Osteocyte (in vitro differentiated cells): ENCODE measurements around the gene MCF2L2. TPM values are rescaled to one million over a fixed set of nuclear protein-coding genes. Genes with fewer than 3 reads are reported as not detected.

Source experiments
- DNase-seq: peaks from one replicate; pipeline ENCODE4 v3.0.0; 2021; ENCODE audit warnings: mixed read lengths; ENCODE audit not compliant: unreplicated experiment; ENCODE audit errors: extremely low spot score
- H3K27ac Mint-ChIP-seq: one replicate; pipeline ENCODE4 v1.8.0; 2021; ENCODE audit warnings: mild to moderate bottlenecking, mixed read lengths; ENCODE audit not compliant: unreplicated experiment
- H3K27me3 Mint-ChIP-seq: one replicate; pipeline ENCODE4 v1.8.0; 2021; ENCODE audit warnings: mixed read lengths; ENCODE audit not compliant: unreplicated experiment
- H3K36me3 Mint-ChIP-seq: one replicate; pipeline ENCODE4 v1.8.0; 2021; ENCODE audit warnings: mixed read lengths; ENCODE audit not compliant: unreplicated experiment
- H3K4me1 Mint-ChIP-seq: one replicate; pipeline ENCODE4 v1.8.0; 2021; ENCODE audit warnings: mixed read lengths; ENCODE audit not compliant: unreplicated experiment
- H3K4me3 Mint-ChIP-seq: one replicate; pipeline ENCODE4 v1.8.0; 2021; ENCODE audit warnings: mild to moderate bottlenecking, moderate library complexity, mixed read lengths; ENCODE audit not compliant: unreplicated experiment
- H3K9me3 Mint-ChIP-seq: one replicate; pipeline ENCODE4 v1.8.0; 2021; ENCODE audit warnings: mixed read lengths; ENCODE audit not compliant: unreplicated experiment
- total RNA-seq: library from RNA; stranded (reverse); gene quantifications from 2 replicates; pipeline ENCODE4 v1.2.1, GENCODE V29; 2021
- TF ChIP-seq, protein P1 (sequence below): fragments of 200-600 bp; sonication (generic); IDR thresholded peaks from 2 replicates; pipeline ENCODE4 v1.5.0; 2021; ENCODE audit warnings: antibody characterized with exemption, mild to moderate bottlenecking, moderate library complexity

The MCF2L2 gene
- total RNA-seq, 1 donor from 2014 or later, result 1.7 TPM

GRCh38 chr3:183448369-183449128 lies 20.1 kb upstream of the MCF2L2 start:
- Mint-ChIP-seq H3K9me3 (peaks cover 9% of the 10 kb centered on the region), H3K27me3 (peaks cover 7% of the 10 kb centered on the region)

DNA sequence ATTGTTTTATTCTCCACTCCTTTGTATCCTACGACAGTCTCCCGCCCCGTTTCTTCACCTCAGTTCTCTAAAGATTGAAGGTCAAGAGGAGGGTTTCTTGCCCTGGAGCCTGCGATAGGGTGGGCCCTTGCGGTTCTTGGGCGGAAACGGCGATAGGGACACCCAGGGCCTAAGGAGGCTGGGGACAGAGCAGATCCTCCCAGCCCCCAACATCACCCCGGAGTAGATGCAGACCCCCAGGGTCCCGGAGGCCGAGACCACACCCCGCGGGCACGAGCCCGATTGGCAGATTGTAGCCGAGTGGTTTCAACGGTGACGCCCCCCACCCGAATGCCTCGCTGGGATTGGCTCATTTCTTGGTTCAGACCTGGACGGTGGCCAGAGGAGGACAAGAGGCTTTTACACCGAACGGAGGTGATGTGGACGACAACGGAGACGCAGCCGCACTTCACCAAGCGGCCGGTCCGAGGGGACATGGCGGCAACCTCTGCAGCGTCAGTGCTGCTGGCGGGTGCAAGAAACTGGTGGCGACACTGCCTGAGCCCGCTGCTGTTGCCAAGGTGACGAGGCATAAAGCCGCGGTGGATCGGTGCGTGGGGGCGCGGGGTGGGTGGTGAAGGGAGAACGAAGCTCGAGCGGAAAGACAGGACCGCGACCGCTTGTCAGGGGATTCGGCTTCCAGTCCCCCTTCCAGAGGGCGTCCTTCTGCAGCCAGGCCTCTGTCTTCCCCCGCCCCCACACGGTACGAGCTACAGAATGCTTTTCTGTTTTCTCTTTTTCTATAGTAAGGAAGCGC lies 19.0 kb upstream of the MCF2L2 start:
- Mint-ChIP-seq H3K9me3 (peaks cover 18% of the 10 kb centered on the region), H3K4me1 (peaks cover 31% of the 10 kb centered on the region), H3K27me3 (peaks cover 19% of the 10 kb centered on the region), H3K36me3 (peaks cover 14% of the 10 kb centered on the region), H3K4me3 (peak overlapping the region; percentile 97), H3K27ac (peak overlapping the region; percentile 95)
- DNase-seq, result peak; percentile 93
- TF ChIP-seq, protein P1, sequence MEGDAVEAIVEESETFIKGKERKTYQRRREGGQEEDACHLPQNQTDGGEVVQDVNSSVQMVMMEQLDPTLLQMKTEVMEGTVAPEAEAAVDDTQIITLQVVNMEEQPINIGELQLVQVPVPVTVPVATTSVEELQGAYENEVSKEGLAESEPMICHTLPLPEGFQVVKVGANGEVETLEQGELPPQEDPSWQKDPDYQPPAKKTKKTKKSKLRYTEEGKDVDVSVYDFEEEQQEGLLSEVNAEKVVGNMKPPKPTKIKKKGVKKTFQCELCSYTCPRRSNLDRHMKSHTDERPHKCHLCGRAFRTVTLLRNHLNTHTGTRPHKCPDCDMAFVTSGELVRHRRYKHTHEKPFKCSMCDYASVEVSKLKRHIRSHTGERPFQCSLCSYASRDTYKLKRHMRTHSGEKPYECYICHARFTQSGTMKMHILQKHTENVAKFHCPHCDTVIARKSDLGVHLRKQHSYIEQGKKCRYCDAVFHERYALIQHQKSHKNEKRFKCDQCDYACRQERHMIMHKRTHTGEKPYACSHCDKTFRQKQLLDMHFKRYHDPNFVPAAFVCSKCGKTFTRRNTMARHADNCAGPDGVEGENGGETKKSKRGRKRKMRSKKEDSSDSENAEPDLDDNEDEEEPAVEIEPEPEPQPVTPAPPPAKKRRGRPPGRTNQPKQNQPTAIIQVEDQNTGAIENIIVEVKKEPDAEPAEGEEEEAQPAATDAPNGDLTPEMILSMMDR, result no peak

More at GRCh38 chr3:183448369-183449128, 20.1 kb upstream of the MCF2L2 start:
- peak overlapping the region; percentile 2 for H3K27ac Mint-ChIP-seq
- TF ChIP-seq, protein P1, result no peak
- no peak for DNase-seq
- H3K4me1 Mint-ChIP-seq, result peaks cover 31% of the 10 kb centered on the region
- peaks cover 8% of the 10 kb centered on the region for H3K36me3 Mint-ChIP-seq
- H3K4me3 Mint-ChIP-seq, result peak overlapping the region; percentile 97

DNA sequence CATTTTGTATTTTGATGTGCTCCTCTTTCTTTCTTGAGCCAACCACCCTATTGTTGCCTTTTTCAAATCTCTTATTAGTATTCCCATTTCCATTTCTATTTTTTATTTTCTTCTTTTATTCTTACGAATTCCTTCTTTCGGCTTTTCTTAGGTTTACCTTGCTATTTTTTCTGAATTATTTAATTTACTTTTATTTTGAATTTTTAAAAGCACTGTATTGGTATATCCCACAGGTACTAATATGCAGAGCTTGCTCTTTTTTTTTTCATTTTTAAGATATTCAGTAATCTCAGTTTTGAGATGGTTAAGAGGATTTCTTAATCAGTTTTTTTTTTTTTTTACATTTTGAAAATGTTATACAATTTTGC lies 18.4 kb upstream of the MCF2L2 start:
- Mint-ChIP-seq H3K4me3 (peak overlapping the region; percentile 97), H3K36me3 (peaks cover 10% of the 10 kb centered on the region), H3K27me3 (peaks cover 23% of the 10 kb centered on the region), H3K27ac (peak overlapping the region; percentile 95), H3K4me1 (peaks cover 31% of the 10 kb centered on the region), H3K9me3 (peaks cover 18% of the 10 kb centered on the region)
- DNase-seq, result no peak
- TF ChIP-seq, protein P1, result no peak

DNA sequence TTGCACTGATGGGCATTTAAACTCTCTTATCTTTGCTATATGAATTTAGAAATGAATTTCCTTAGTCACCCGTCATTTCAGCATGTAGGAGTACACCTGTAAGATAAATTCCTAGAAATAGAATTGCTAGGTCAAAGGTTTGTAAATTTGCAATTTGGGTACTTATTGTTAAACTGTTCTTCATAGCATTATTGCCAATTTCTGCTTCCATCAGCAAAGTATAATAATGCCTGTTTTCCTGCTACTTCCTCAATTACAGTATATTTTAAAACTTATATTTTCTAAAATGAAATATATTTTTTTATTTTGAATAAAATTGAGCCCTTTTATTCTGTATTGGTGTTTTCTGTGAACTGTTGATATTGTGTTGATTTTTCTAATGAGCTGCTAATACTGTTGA lies 16.3 kb upstream of the MCF2L2 start:
- H3K36me3 Mint-ChIP-seq, result peaks cover 10% of the 10 kb centered on the region
- no peak for DNase-seq
- no peak overlapping the region for H3K4me3 Mint-ChIP-seq
- H3K9me3 Mint-ChIP-seq, result peaks cover 23% of the 10 kb centered on the region
- H3K4me1 Mint-ChIP-seq, result peaks cover 24% of the 10 kb centered on the region
- H3K27ac Mint-ChIP-seq, result no peak overlapping the region
- TF ChIP-seq, protein P1, result no peak
- peaks cover 36% of the 10 kb centered on the region for H3K27me3 Mint-ChIP-seq
